Activated CD4-positive, alpha-beta memory T cell treated with anti-CD3 and anti-CD28 coated beads for 36 hours (primary cell): ENCODE results near the gene C10orf88. TPM values are rescaled to one million over a fixed set of nuclear protein-coding genes. Genes with fewer than 3 reads are reported as not detected.

ENCODE experiments used
- CTCF ChIA-PET: fragments of 350-600 bp; sonication (Branson Sonifier 250); formaldehyde crosslinking; loops from one replicate; lab custom pipeline; 2021; ENCODE audit warnings: antibody characterized with exemption, inconsistent platforms; lab: Charles Lee
- POLR2A ChIA-PET: fragments of 350-600 bp; sonication (Branson Sonifier 250); formaldehyde crosslinking; loops from one replicate; lab custom pipeline; 2021; ENCODE audit warnings: antibody characterized with exemption; lab: Charles Lee
- DNase-seq: peaks from one replicate; pipeline ENCODE4 v3.0.0-alpha.2; 2020
- H3K27ac Mint-ChIP-seq: one replicate; pipeline ENCODE4 v1.8.0; 2021; ENCODE audit warnings: mixed read lengths
- H3K27me3 Mint-ChIP-seq: one replicate; pipeline ENCODE4 v1.8.0; 2021; ENCODE audit warnings: mixed read lengths
- H3K36me3 Mint-ChIP-seq: one replicate; pipeline ENCODE4 v1.8.0; 2021; ENCODE audit warnings: mixed read lengths
- H3K4me1 Mint-ChIP-seq: one replicate; pipeline ENCODE4 v1.8.0; 2021; ENCODE audit warnings: low read depth, mixed read lengths
- H3K4me3 Mint-ChIP-seq: one replicate; pipeline ENCODE4 v1.8.0; 2021; ENCODE audit warnings: mild to moderate bottlenecking, mixed read lengths
- H3K9me3 Mint-ChIP-seq: one replicate; pipeline ENCODE4 v1.8.0; 2021; ENCODE audit warnings: mixed read lengths
- intact Hi-C: fragments of 100-400 bp; cut with micrococcal nuclease; formaldehyde crosslinking; loops from one replicate; pipeline ENCODE4 v1.15.1; 2023
- total RNA-seq, 2 experiments: library from RNA; stranded (reverse); gene quantifications; one replicate each; pipeline ENCODE4 v1.2.3, GENCODE V29; 2021

C10orf88 gene
- total RNA-seq, 2 experiments from 2014 or later, result 8.3 to 9.2 TPM

GRCh38 chr10:122990278-122990677 lies 36.3 kb upstream of the C10orf88 start:
- Mint-ChIP-seq H3K36me3 (peaks cover 9% of the 10 kb centered on the region), H3K4me1 (peaks cover 3% of the 10 kb centered on the region), H3K27me3 (no peaks in the 10 kb centered on the region), H3K9me3 (no peaks in the 10 kb centered on the region), H3K4me3 (no peak overlapping the region), H3K27ac (peak overlapping the region; percentile 26)
- DNase-seq, result no peak
- intact Hi-C loops, result no loop called here
- POLR2A ChIA-PET, result interaction anchor here (2.2 kb wide), 1 partner anchor 18 kb away, joined by 6 read pairs; no protein-coding TSS in a partner anchor
- CTCF ChIA-PET, result interaction anchor here (1.3 kb wide), 1 partner anchor 10 kb away, joined by 7 read pairs; the partner anchor contains the start of gene PSTK

DNA sequence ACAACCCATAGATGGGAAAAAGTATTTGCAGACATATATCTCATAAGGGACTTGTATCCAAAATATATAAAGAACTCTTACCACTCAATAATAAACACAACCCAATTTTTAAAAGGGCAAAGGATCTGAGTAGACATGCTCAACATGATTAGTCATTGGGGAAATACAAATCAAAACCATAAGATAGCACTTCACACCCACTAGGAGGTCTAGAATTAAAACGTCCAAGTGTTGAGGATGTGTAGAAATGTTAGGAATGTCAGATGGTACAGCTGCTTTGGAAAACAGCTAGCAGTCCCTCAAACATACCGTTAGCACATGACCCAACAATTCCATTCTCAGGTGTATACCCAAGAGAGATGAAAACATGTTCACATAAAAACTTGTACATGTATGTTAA lies 34.5 kb upstream of the C10orf88 start:
- no peak for DNase-seq
- CTCF ChIA-PET, result no interaction called here
- no peak overlapping the region for H3K27ac Mint-ChIP-seq
- no peaks in the 10 kb centered on the region for H3K9me3 Mint-ChIP-seq
- H3K4me3 Mint-ChIP-seq, result no peak overlapping the region
- no peaks in the 10 kb centered on the region for H3K27me3 Mint-ChIP-seq
- H3K36me3 Mint-ChIP-seq, result peaks cover 1% of the 10 kb centered on the region
- intact Hi-C loops, result no loop called here
- POLR2A ChIA-PET, result no interaction called here
- H3K4me1 Mint-ChIP-seq, result peaks cover 3% of the 10 kb centered on the region

- Mint-ChIP-seq H3K9me3 (no peaks in the 10 kb centered on the region), H3K36me3 (peaks cover 1% of the 10 kb centered on the region), H3K27me3 (no peaks in the 10 kb centered on the region), H3K27ac (no peak overlapping the region), H3K4me1 (peaks cover 8% of the 10 kb centered on the region), H3K4me3 (no peak overlapping the region)
- DNase-seq, result no peak
- POLR2A ChIA-PET, result interaction anchor here (1.0 kb wide), 1 partner anchor 21 kb away, joined by 3 read pairs; no protein-coding TSS in a partner anchor
- intact Hi-C loops, result no loop called here
- CTCF ChIA-PET, result no interaction called here
These were observed 32.3 kb upstream of the C10orf88 start for GRCh38 chr10:122986335-122986734.

DNA sequence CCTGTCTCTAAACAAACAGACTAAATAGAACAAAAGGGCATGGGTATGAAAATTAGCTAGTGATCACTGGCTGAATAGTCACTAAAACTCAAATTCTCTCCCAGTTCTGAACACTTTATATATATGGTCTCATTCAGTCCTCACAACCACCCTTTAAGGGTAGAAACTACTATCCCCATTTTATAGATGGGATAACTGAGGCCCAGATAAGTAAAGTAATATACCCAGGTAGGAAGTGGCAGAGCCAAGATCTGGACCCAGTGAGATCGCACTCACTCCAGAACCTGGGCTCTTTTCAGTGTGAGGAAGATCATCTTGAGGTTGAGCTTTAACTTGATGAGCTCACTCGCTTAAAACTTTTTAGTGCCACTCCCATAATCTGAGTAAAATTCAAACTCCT lies 30.7 kb upstream of the C10orf88 start:
- Mint-ChIP-seq H3K9me3 (no peaks in the 10 kb centered on the region), H3K27me3 (no peaks in the 10 kb centered on the region), H3K4me1 (peaks cover 19% of the 10 kb centered on the region), H3K27ac (no peak overlapping the region), H3K4me3 (no peak overlapping the region), H3K36me3 (peaks cover 1% of the 10 kb centered on the region)
- ChIA-PET CTCF (interaction anchor here (0.9 kb wide), 2 partner anchors 10 to 15 kb away, joined by 3 read pairs; no protein-coding TSS in a partner anchor), POLR2A (no interaction called here)
- intact Hi-C loops, result no loop called here
- no peak for DNase-seq

DNA sequence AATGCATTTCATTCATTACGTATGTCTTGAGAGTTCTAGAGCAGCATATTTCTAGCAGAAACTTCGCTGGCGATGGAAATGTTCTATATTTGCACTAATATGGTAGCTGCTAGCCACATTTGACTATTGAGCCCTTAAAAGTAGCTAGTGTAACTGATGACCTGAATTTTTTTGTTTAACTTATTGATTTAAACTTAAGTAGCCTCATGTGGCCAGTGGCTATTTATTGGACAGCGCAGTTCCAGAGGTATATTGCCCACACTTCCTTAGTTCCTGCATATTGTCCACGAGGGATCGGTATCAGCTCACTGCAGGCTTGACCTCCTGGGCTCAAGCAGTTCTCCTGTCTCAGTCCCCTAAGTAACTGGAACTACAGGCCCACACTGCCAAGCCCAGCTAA lies 29.9 kb upstream of the C10orf88 start:
- H3K4me3 Mint-ChIP-seq, result no peak overlapping the region
- intact Hi-C loops, result no loop called here
- no peaks in the 10 kb centered on the region for H3K27me3 Mint-ChIP-seq
- ChIA-PET POLR2A (no interaction called here), CTCF (interaction anchor here (0.8 to 1.8 kb wide), 3 partner anchors 11 to 30 kb away, joined by 3 to 5 read pairs (median 3); partner anchors contain the start of gene C10orf88)
- H3K27ac Mint-ChIP-seq, result no peak overlapping the region
- H3K9me3 Mint-ChIP-seq, result no peaks in the 10 kb centered on the region
- peaks cover 1% of the 10 kb centered on the region for H3K36me3 Mint-ChIP-seq
- no peak for DNase-seq
- peaks cover 20% of the 10 kb centered on the region for H3K4me1 Mint-ChIP-seq

GRCh38 chr10:122981066-122981464 lies 27.0 kb upstream of the C10orf88 start:
- peaks cover 16% of the 10 kb centered on the region for H3K4me1 Mint-ChIP-seq
- intact Hi-C loops, result no loop called here
- ChIA-PET POLR2A (interaction anchor here (2.3 to 3.5 kb wide), 2 partner anchors 27 kb away, joined by 8 to 34 read pairs; partner anchors contain the start of genes ACADSB, C10orf88 and IKZF5), CTCF (interaction anchor here (0.6 to 3.1 kb wide), 9 partner anchors 9 to 574 kb away, joined by 3 to 14 read pairs (median 8); partner anchors contain the start of genes ACADSB, C10orf88 and IKZF5)
- H3K36me3 Mint-ChIP-seq, result peaks cover 1% of the 10 kb centered on the region
- peak overlapping the region; percentile 82 for H3K4me3 Mint-ChIP-seq
- H3K27ac Mint-ChIP-seq, result peak overlapping the region; percentile 94
- H3K27me3 Mint-ChIP-seq, result no peaks in the 10 kb centered on the region
- H3K9me3 Mint-ChIP-seq, result no peaks in the 10 kb centered on the region
- DNase-seq, result no peak

GRCh38 chr10:122980209-122981065 lies 26.4 kb upstream of the C10orf88 start, which contains the start of gene PSTK:
TSS of gene PSTK (plus strand) at chr10:122980401. CDS start at chr10:122980480, 79 bp downstream.
- Mint-ChIP-seq H3K27me3 (no peaks in the 10 kb centered on the region), H3K4me1 (peaks cover 16% of the 10 kb centered on the region), H3K9me3 (no peaks in the 10 kb centered on the region), H3K36me3 (peaks cover 1% of the 10 kb centered on the region), H3K4me3 (peak within 1 kb of the TSS; percentile 82), H3K27ac (peak within 1 kb of the TSS; percentile 94)
- ChIA-PET POLR2A (interaction anchor here (1.1 to 3.5 kb wide), 3 partner anchors 26 to 101 kb away, joined by 4 to 34 read pairs (median 8); partner anchors contain the start of genes ACADSB, C10orf88, FAM24B and IKZF5), CTCF (interaction anchor here (0.6 to 3.1 kb wide), 17 partner anchors 10 to 1141 kb away, joined by 3 to 14 read pairs (median 4); partner anchors contain the start of genes ACADSB, C10orf88 and IKZF5)
- intact Hi-C loops, result loop anchor here (1.0 kb wide), 3 partner anchors 26 to 101 kb away; partner anchors contain the start of genes C10orf88, FAM24B and IKZF5
- DNase-seq, result peak; percentile 91

DNA sequence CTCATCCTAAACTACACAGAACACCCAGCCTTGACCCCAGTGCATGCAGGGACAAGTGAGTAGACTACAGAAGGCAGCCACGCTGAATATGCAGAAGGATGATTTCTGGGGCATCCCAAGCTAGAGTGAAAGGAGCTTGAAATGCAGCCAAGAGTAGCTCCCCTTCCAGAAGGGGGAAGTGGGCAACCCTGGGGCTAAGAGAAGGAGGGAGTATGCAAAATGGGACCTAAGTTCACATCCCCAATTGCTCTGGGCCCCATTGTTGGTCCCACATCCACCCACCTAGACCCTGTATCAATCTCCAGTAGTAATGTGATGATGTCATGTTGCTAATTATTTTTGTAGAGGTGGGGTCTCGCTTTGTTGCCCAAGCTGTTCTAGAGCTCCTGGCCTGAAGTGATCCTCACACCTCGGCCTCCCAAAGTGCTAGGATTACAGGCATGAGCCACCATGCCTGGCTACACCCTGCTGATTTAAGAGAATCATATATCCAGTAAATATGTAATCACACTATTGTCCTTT lies 20.6 kb upstream of the C10orf88 start:
- no peaks in the 10 kb centered on the region for H3K4me1 Mint-ChIP-seq
- POLR2A ChIA-PET, result no interaction called here

GRCh38 chr10:122974023-122974422 lies 20.0 kb upstream of the C10orf88 start:
- H3K27me3 Mint-ChIP-seq, result peaks cover 2% of the 10 kb centered on the region
- peaks cover 2% of the 10 kb centered on the region for H3K9me3 Mint-ChIP-seq
- H3K36me3 Mint-ChIP-seq, result no peaks in the 10 kb centered on the region
- ChIA-PET CTCF (no interaction called here), POLR2A (no interaction called here)
- intact Hi-C loops, result no loop called here
- no peaks in the 10 kb centered on the region for H3K4me1 Mint-ChIP-seq
- DNase-seq, result no peak
- no peak overlapping the region for H3K4me3 Mint-ChIP-seq
- no peak overlapping the region for H3K27ac Mint-ChIP-seq

More for the DNA sequence above, 20.6 kb upstream of the C10orf88 start:
- H3K9me3 Mint-ChIP-seq, result no peaks in the 10 kb centered on the region
- no peak for DNase-seq
- no peak overlapping the region for H3K4me3 Mint-ChIP-seq
- H3K27me3 Mint-ChIP-seq, result peaks cover 2% of the 10 kb centered on the region
- CTCF ChIA-PET, result no interaction called here
- H3K27ac Mint-ChIP-seq, result no peak overlapping the region
- intact Hi-C loops, result no loop called here
- no peaks in the 10 kb centered on the region for H3K36me3 Mint-ChIP-seq

DNA sequence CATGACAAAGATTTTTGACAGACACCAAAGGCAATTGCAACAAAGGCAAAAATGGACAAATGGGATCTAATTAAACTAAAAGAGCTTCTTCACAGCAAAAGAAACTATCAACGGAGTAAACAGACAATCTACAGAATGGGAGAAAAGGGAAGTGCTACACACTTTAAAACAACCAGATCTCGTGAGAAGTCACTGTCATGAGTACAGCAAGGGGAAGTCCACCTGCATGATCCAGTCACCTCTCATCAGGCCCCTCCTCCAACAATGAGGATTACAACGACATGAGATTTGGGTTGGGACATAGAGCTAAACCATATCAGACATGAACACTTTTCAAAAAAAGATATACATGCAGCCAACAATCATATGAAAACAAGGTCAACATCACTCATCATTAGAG lies 14.7 kb upstream of the C10orf88 start:
- DNase-seq, result no peak
- Mint-ChIP-seq H3K36me3 (peaks cover 15% of the 10 kb centered on the region), H3K4me1 (no peaks in the 10 kb centered on the region), H3K9me3 (peaks cover 30% of the 10 kb centered on the region), H3K27ac (no peak overlapping the region), H3K4me3 (no peak overlapping the region), H3K27me3 (peaks cover 20% of the 10 kb centered on the region)
- intact Hi-C loops, result no loop called here
- CTCF ChIA-PET, result no interaction called here
- POLR2A ChIA-PET, result no interaction called here

DNA sequence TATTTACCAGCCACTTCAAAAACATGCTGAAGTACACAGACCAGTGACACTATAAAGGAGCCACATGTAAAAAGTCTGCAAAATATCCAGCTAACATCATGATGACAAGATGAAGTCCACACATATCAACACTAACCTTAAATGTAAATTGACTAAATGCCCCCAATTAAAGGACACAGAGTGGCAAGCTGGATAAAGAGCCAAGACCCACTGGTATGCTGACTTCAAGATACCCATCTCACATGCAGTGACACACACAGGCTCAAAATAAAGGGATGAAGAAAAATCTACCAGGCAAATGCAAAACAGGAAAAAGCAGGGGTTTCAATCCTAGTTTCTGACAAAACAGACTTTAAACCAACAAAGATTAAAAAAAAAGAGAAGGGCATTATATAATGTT lies 12.9 kb upstream of the C10orf88 start:
- Mint-ChIP-seq H3K4me3 (no peak overlapping the region), H3K4me1 (peaks cover 3% of the 10 kb centered on the region)

DNA sequence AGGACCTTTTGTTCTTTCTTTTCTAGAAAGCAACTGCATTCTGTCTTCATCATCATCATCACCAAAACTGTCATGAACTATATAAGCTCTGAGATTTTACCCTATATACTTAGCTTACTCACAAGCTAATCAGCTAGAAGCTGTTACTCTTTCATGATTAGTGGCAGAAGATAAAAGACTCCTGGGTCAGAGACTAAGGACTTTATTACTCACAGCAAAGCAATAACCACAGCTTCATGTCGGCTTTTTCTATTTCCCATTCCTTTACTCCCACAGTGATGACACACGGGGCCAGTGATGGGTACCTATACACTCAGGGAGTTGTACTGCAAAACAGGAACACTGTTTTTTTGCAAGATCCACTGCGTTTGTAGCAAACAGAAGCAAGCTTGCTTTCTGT lies 8.4 kb upstream of the C10orf88 start:
- Mint-ChIP-seq H3K27me3 (peaks cover 19% of the 10 kb centered on the region), H3K36me3 (peaks cover 15% of the 10 kb centered on the region), H3K4me3 (no peak overlapping the region), H3K9me3 (peaks cover 19% of the 10 kb centered on the region), H3K27ac (no peak overlapping the region), H3K4me1 (peaks cover 3% of the 10 kb centered on the region)
- intact Hi-C loops, result no loop called here
- no peak for DNase-seq
- ChIA-PET CTCF (interaction anchor here (1.2 kb wide), 1 partner anchor 17 kb away, joined by 3 read pairs; no protein-coding TSS in a partner anchor), POLR2A (no interaction called here)

More for the DNA sequence above, 12.9 kb upstream of the C10orf88 start:
- Mint-ChIP-seq H3K27ac (no peak overlapping the region), H3K27me3 (peaks cover 24% of the 10 kb centered on the region), H3K9me3 (peaks cover 30% of the 10 kb centered on the region), H3K36me3 (peaks cover 15% of the 10 kb centered on the region)
- intact Hi-C loops, result no loop called here
- POLR2A ChIA-PET, result no interaction called here
- DNase-seq, result no peak
- CTCF ChIA-PET, result interaction anchor here (1.7 kb wide), 1 partner anchor 13 kb away, joined by 3 read pairs; the partner anchor contains the start of gene PSTK
